Dermis microvascular lymphatic vessel endothelial cell (primary cell): ENCODE measurements around the gene UNC13D. TPM values are rescaled to one million over a fixed set of nuclear protein-coding genes. Genes with fewer than 3 reads are reported as not detected.
"Not testable (repeated sequence)": the region's sequence is repeated elsewhere in the genome, so short reads cannot be mapped to it uniquely, and the experiment has no call there.

Experiments
- DNase-seq, 2 donors: peaks; one replicate each; pipeline versions ENCODE4 v3.0.0 to v3.0.0-alpha.2; 2010; ENCODE audit warnings: low read depth in 2 of 2
- total RNA-seq: library from RNA; depleted of rRNA; stranded (reverse); fragments of >200 nt; gene quantifications from 2 replicates; pipeline ENCODE4 v1.2.1, GENCODE V29; 2014

Gene UNC13D
- total RNA-seq, 1 donor from 2014 or later = 2.8 TPM

GRCh38 chr17:75875182-75875939, 31.2 kb upstream of the UNC13D start:
- DNase-seq = peak in 1 of 2 donors; percentile 36

GRCh38 chr17:75874323-75875181, 30.3 kb upstream of the UNC13D start:
- DNase-seq = no peak

- DNase-seq = no peak
Measured at GRCh38 chr17:75873587-75874322, 29.6 kb upstream of the UNC13D start.

GRCh38 chr17:75872434-75873351, 28.5 kb upstream of the UNC13D start:
- peak; percentile 86 to 98 for DNase-seq

GRCh38 chr17:75870228-75870627, 26.0 kb upstream of the UNC13D start:
- DNase-seq = not testable (repeated sequence)

- DNase-seq = peak; percentile 86 to 91
Measured at GRCh38 chr17:75869282-75870141, 25.3 kb upstream of the UNC13D start.

- DNase-seq = not testable (repeated sequence)
Measured at GRCh38 chr17:75868730-75869281, 24.6 kb upstream of the UNC13D start.

- not testable (repeated sequence) for DNase-seq
Measured at GRCh38 chr17:75865404-75866188, 21.4 kb upstream of the UNC13D start.

GRCh38 chr17:75864887-75865286, 20.7 kb upstream of the UNC13D start:
- DNase-seq = not testable (repeated sequence)

- DNase-seq = no peak
Measured at GRCh38 chr17:75864448-75864871, 20.3 kb upstream of the UNC13D start.

GRCh38 chr17:75861927-75862317, 17.7 kb upstream of the UNC13D start:
- no peak for DNase-seq

GRCh38 chr17:75859358-75859757, 15.2 kb upstream of the UNC13D start:
- DNase-seq = not testable (repeated sequence)

- DNase-seq = peak in 1 of 2 donors; percentile 46
Measured at GRCh38 chr17:75856062-75856756, 12.0 kb upstream of the UNC13D start.

GRCh38 chr17:75855310-75856061, 11.3 kb upstream of the UNC13D start, which contains the start of gene WBP2:
TSS of gene WBP2 (minus strand) at chr17:75855335. CDS start at chr17:75855297, 38 bp downstream.
- DNase-seq = peak; percentile 100

- DNase-seq = peak in 1 of 2 donors; percentile 86
Measured at GRCh38 chr17:75854881-75855309, 10.7 kb upstream of the UNC13D start.

GRCh38 chr17:75854101-75854748, 10.0 kb upstream of the UNC13D start:
- peak in 1 of 2 donors; percentile 84 for DNase-seq
